Vagina (tissue), 2 donors: ENCODE measurements around the gene POU3F3.

Source experiments
- CTCF ChIP-seq, 3 experiments: fragments of 450-650 bp in 2 of 3; fragments of 200-600 bp in 1 of 3; sonication (generic) in 1 of 3; IDR thresholded peaks; one replicate each; pipeline ENCODE4 v1.5.1; 2017 to 2019; ENCODE audit warnings: antibody characterized with exemption in 3 of 3, mild to moderate bottlenecking in 2 of 3, moderate library complexity in 2 of 3
- POLR2A ChIP-seq, 2 donors: fragments of 450-650 bp; IDR thresholded peaks; one replicate each; pipeline ENCODE4 v1.6.1; 2017; ENCODE audit warnings: antibody characterized with exemption in 2 of 2, mild to moderate bottlenecking in 2 of 2, moderate library complexity in 2 of 2

GRCh38 chr2:104862058-104862941 lies 8.4 kb downstream of the POU3F3 start:
- no peak for TF ChIP-seq CTCF (IDR thresholded peaks at IDR 0.05)
- no peak for TF ChIP-seq POLR2A (IDR thresholded peaks at IDR 0.05)
